NK-92 (cell line): ENCODE results near the gene MEOX1.

ENCODE experiments used
- DNase-seq: peaks from one replicate; lab custom pipeline; 2025; ENCODE audit not compliant: unreplicated experiment; lab: John Stamatoyannopoulos, UW

Gene MEOX1

GRCh38 chr17:43680461-43680860 is 18.7 kb upstream of the MEOX1 start:
- no peak for DNase-seq

- DNase-seq, result no peak
Observed at GRCh38 chr17:43679911-43680310, 18.2 kb upstream of the MEOX1 start.

- DNase-seq, result no peak
Observed at GRCh38 chr17:43679401-43679800, 17.7 kb upstream of the MEOX1 start.

- no peak for DNase-seq
Observed at GRCh38 chr17:43676471-43676870, 14.7 kb upstream of the MEOX1 start.

GRCh38 chr17:43674394-43674793 is 12.7 kb upstream of the MEOX1 start:
- no peak for DNase-seq

- DNase-seq, result no peak
Observed at GRCh38 chr17:43673516-43674323, 12.0 kb upstream of the MEOX1 start.

- no peak for DNase-seq
Observed at GRCh38 chr17:43671755-43672519, 10.2 kb upstream of the MEOX1 start.

- no peak for DNase-seq
Observed at GRCh38 chr17:43671031-43671692, 9.4 kb upstream of the MEOX1 start.

- DNase-seq, result no peak
Observed at GRCh38 chr17:43670645-43671030, 8.9 kb upstream of the MEOX1 start.

GRCh38 chr17:43669971-43670644 is 8.4 kb upstream of the MEOX1 start:
- DNase-seq, result no peak

- DNase-seq, result no peak
Observed at GRCh38 chr17:43667947-43668348, 6.2 kb upstream of the MEOX1 start.

GRCh38 chr17:43667506-43667905 is 5.8 kb upstream of the MEOX1 start:
- no peak for DNase-seq

GRCh38 chr17:43665937-43666236 is 4.2 kb upstream of the MEOX1 start:
- no peak for DNase-seq

GRCh38 chr17:43665084-43665936 is 3.6 kb upstream of the MEOX1 start:
- no peak for DNase-seq

- no peak for DNase-seq
Observed at GRCh38 chr17:43664096-43664495, 2.4 kb upstream of the MEOX1 start.

GRCh38 chr17:43663383-43663782 is 1.7 kb upstream of the MEOX1 start:
- DNase-seq, result no peak

GRCh38 chr17:43662413-43663141 is 855 bp upstream of the MEOX1 start:
- DNase-seq, result no peak

GRCh38 chr17:43660816-43661493 is 767 bp downstream of the MEOX1 start:
- no peak for DNase-seq

- no peak for DNase-seq
Observed at GRCh38 chr17:43659823-43660617, 1.7 kb downstream of the MEOX1 start.
